DND-41 (cell line): ENCODE measurements around the gene LRRC59.

ENCODE experiments used
- ATAC-seq: fragments of 200-7000 bp; cut with Tn5 transposase; 3 replicates; pipeline ENCODE4 v1.9.1; 2021; ENCODE audit warnings: low read depth; ENCODE audit not compliant: insufficient read depth
- DNase-seq: peaks from one replicate; pipeline ENCODE4 v3.0.0-alpha.2; 2020
- H2AFZ ChIP-seq: 2 replicates; pipeline ENCODE4 v1.6.0; 2012; ENCODE audit warnings: low read depth, low read length
- H3K27ac ChIP-seq: 2 replicates; pipeline ENCODE4 v1.5.1; 2012; ENCODE audit warnings: low read length, inconsistent platforms
- H3K27me3 ChIP-seq: fragments of 200-600 bp; sonication (generic); 2 replicates; pipeline ENCODE4 v1.6.0; 2012; ENCODE audit warnings: low read length, mild to moderate bottlenecking, inconsistent platforms; ENCODE audit not compliant: insufficient read depth, poor library complexity
- H3K36me3 ChIP-seq: 2 replicates; pipeline ENCODE4 v1.5.1; 2012; ENCODE audit warnings: low read length, inconsistent platforms; ENCODE audit not compliant: insufficient read depth
- H3K4me1 ChIP-seq: 2 replicates; pipeline ENCODE4 v1.5.1; 2012; ENCODE audit warnings: mild to moderate bottlenecking, low read length; ENCODE audit not compliant: insufficient read depth
- H3K4me2 ChIP-seq: 2 replicates; pipeline ENCODE4 v1.6.0; 2012; ENCODE audit warnings: mild to moderate bottlenecking, moderate library complexity, low read length, inconsistent platforms; ENCODE audit not compliant: insufficient read depth
- H3K4me3 ChIP-seq, 2 experiments: fragments of 200-600 bp in 1 of 2; shearing (Covaris generic) in 1 of 2; 2 replicates each; pipeline ENCODE4 v1.5.1; 2012 to 2016; ENCODE audit warnings: inconsistent platforms in 2 of 2, low read length in 2 of 2, mild to moderate bottlenecking in 2 of 2, low read depth in 1 of 2, moderate library complexity in 1 of 2
- H3K79me2 ChIP-seq: 2 replicates; pipeline ENCODE4 v1.6.0; 2012; ENCODE audit warnings: low read length, inconsistent platforms; ENCODE audit not compliant: insufficient read depth
- H3K9ac ChIP-seq: 2 replicates; pipeline ENCODE4 v1.6.0; 2012; ENCODE audit warnings: low read depth, mild to moderate bottlenecking, inconsistent platforms, low read length, moderate library complexity
- H3K9me3 ChIP-seq: 2 replicates; pipeline ENCODE4 v1.5.1; 2012; ENCODE audit warnings: low read length, moderate library complexity, mild to moderate bottlenecking, inconsistent platforms; ENCODE audit not compliant: insufficient read depth, severe bottlenecking
- H4K20me1 ChIP-seq: 2 replicates; pipeline ENCODE4 v1.6.0; 2012; ENCODE audit warnings: low read length; ENCODE audit not compliant: insufficient read depth
- EZH2 ChIP-seq: IDR thresholded peaks from 3 replicates; pipeline ENCODE4 v1.6.1; 2012; ENCODE audit warnings: borderline replicate concordance, low read depth, mild to moderate bottlenecking, moderate library complexity, low read length, inconsistent platforms; ENCODE audit not compliant: severe bottlenecking
- TF ChIP-seq, protein P1 (sequence below): IDR thresholded peaks from 2 replicates; pipeline ENCODE4 v1.5.1; 2012; ENCODE audit warnings: borderline replicate concordance, low read length, moderate library complexity, mild to moderate bottlenecking; ENCODE audit not compliant: poor library complexity, severe bottlenecking; ENCODE audit errors: extremely low read depth

The LRRC59 gene

DNA sequence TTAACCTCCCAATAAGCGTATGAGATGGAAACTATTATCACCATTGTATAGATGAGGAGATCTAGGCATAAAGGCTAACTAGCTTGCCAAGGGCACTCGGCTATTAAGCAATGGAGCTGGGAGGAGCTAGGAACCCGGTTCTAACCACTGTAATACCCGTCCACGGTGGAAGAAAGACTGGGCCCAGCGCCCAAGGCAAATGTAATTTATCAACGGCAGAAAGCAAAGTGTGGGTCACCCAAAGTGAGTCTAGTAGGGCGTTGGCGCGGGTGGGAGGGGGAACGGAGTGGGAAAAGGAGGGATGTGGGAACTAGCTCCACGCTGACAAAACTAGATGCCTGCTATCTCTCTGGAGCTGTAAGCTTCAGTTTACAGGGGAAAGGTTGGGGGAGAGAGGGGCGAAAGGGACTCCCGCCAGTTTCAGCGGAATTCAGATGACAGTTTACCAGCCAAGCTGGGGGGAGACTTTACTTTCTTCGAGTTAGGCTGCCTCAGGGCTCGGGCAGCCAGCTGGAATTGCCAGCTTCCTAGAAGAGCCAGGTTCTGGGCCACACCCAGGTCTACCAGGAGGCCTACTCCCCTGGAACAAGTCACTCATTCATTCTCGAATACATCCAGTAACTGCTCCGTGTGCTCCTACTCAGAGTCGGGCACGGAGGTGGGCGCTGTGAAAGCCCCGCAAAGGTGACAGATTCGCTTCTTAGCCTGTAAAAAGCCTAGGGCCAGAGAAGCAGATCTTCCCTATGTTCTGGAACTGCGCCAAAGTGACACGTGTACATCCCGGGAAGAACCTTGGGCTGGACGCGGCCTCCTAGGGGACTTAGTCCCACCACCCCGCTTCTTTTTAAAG, 837 bp downstream of the LRRC59 start:
- peak; percentile 25; the same call in 2 of the 3 replicates for ATAC-seq
- DNase-seq: peak; percentile 27
- H3K27ac ChIP-seq: peak overlapping the region; percentile 86
- peak overlapping the region; percentile 75 for H2AFZ ChIP-seq
- H3K4me3 ChIP-seq: peak overlapping the region; percentile 85 to 96
- no peaks in the 10 kb centered on the region for H3K27me3 ChIP-seq
- TF ChIP-seq EZH2: no peak
- TF ChIP-seq, protein P1, sequence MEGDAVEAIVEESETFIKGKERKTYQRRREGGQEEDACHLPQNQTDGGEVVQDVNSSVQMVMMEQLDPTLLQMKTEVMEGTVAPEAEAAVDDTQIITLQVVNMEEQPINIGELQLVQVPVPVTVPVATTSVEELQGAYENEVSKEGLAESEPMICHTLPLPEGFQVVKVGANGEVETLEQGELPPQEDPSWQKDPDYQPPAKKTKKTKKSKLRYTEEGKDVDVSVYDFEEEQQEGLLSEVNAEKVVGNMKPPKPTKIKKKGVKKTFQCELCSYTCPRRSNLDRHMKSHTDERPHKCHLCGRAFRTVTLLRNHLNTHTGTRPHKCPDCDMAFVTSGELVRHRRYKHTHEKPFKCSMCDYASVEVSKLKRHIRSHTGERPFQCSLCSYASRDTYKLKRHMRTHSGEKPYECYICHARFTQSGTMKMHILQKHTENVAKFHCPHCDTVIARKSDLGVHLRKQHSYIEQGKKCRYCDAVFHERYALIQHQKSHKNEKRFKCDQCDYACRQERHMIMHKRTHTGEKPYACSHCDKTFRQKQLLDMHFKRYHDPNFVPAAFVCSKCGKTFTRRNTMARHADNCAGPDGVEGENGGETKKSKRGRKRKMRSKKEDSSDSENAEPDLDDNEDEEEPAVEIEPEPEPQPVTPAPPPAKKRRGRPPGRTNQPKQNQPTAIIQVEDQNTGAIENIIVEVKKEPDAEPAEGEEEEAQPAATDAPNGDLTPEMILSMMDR: no peak
- peaks cover 55% of the 10 kb centered on the region for H3K79me2 ChIP-seq
- peaks cover 33% of the 10 kb centered on the region; the same call in 1 of the 2 replicates for H4K20me1 ChIP-seq
- peak overlapping the region; percentile 87 for H3K4me2 ChIP-seq
- H3K9me3 ChIP-seq: no peaks in the 10 kb centered on the region
- H3K4me1 ChIP-seq: peaks cover 32% of the 10 kb centered on the region
- H3K36me3 ChIP-seq: peaks cover 48% of the 10 kb centered on the region
- peak overlapping the region; percentile 91 for H3K9ac ChIP-seq

DNA sequence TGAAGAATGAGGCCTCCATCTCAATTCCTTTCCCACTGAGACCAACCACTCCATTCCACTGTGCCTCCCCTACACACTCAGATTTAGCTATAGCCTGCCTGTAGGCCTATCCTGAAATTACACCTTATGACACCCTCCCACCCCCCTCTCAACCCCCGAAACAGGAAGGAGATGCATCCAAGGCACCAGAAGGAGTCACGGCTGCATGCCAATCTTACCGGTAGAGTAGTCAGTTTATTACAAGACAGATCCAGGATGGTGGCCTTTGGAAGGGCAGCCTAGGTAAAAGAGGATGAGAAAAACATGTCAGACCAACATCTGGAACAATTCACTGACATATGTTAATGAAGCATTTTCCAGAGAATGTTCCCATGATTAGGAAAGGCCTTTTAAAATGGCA, 2.6 kb downstream of the LRRC59 start:
- H3K79me2 ChIP-seq: peaks cover 65% of the 10 kb centered on the region

DNA sequence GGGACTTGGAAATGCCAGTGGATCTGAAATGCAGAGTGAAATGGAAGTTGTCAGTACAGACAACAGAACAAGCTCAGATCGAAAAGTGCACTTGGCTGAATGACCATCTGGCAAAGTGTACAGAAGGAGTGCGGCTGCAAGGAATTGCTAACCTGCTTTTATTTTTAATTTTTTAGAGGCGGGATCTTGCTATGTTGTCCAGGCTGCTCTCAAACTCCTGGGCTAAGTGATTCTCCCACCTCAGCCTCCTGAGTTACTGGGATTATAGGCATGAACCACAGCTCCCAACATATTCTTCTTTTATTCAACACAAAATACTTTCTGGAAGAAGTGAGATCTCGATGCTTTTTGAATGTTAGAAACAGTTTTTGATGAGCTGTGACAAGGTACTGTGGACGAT, 3.6 kb downstream of the LRRC59 start:
- peaks cover 32% of the 10 kb centered on the region for H3K4me1 ChIP-seq
- H3K79me2 ChIP-seq: peaks cover 65% of the 10 kb centered on the region
- peaks cover 39% of the 10 kb centered on the region; the same call in 1 of the 2 replicates for H4K20me1 ChIP-seq

More for the DNA sequence above, 2.6 kb downstream of the LRRC59 start:
- DNase-seq: no peak
- peak overlapping the region; percentile 7; the same call in 1 of the 2 replicates for H3K9ac ChIP-seq
- no peaks in the 10 kb centered on the region for H3K9me3 ChIP-seq
- H3K27ac ChIP-seq: no peak overlapping the region
- no peak overlapping the region for H3K4me3 ChIP-seq
- peaks cover 32% of the 10 kb centered on the region for H3K4me1 ChIP-seq
- H3K36me3 ChIP-seq: peaks cover 65% of the 10 kb centered on the region
- no peaks in the 10 kb centered on the region for H3K27me3 ChIP-seq
- peak overlapping the region; percentile 87; the same call in 1 of the 2 replicates for H3K4me2 ChIP-seq
- H2AFZ ChIP-seq: no peak overlapping the region
- peaks cover 33% of the 10 kb centered on the region; the same call in 1 of the 2 replicates for H4K20me1 ChIP-seq
- ATAC-seq: no peak
- TF ChIP-seq EZH2: no peak
- TF ChIP-seq, protein P1: no peak

More for the DNA sequence above, 3.6 kb downstream of the LRRC59 start:
- H3K9ac ChIP-seq: no peak overlapping the region
- H2AFZ ChIP-seq: no peak overlapping the region
- ATAC-seq: no peak
- peaks cover 76% of the 10 kb centered on the region for H3K36me3 ChIP-seq
- no peak for DNase-seq
- H3K4me3 ChIP-seq: no peak overlapping the region
- TF ChIP-seq, protein P1: no peak
- TF ChIP-seq EZH2: no peak
- peak overlapping the region; percentile 87; the same call in 1 of the 2 replicates for H3K4me2 ChIP-seq
- no peak overlapping the region for H3K27ac ChIP-seq
- H3K9me3 ChIP-seq: no peaks in the 10 kb centered on the region
- H3K27me3 ChIP-seq: no peaks in the 10 kb centered on the region
